HCT116 (cell line): ENCODE data around the gene TRIM37. TPM values are rescaled to one million over a fixed set of nuclear protein-coding genes. Genes with fewer than 3 reads are reported as not detected.
"Not testable (repeated sequence)": the region's sequence is repeated elsewhere in the genome, so short reads cannot be mapped to it uniquely, and the experiment has no call there.

ENCODE experiments used
- ATAC-seq: fragments of 200-7000 bp; cut with Tn5 transposase; 2 replicates; pipeline ENCODE4 v1.9.1; 2020; ENCODE audit warnings: mild to moderate bottlenecking, moderate library complexity
- BruUV-seq: library from RNA; stranded (reverse); fragments of 400-500 nt; replicated peaks from 2 replicates; lab custom pipeline; 2021; lab: Mats Ljungman, UMichigan
- CTCF ChIA-PET: fragments of 300-600 bp; sonication (Branson Sonifier 250); formaldehyde crosslinking; loops from one replicate; lab custom pipeline; 2021; ENCODE audit warnings: antibody characterized with exemption; lab: Charles Lee
- POLR2A ChIA-PET: fragments of 300-600, 350-600 bp; sonication (Branson Sonifier 250); formaldehyde crosslinking; loops from one replicate; lab custom pipeline; 2021; ENCODE audit warnings: antibody characterized with exemption; lab: Charles Lee
- RAD21 ChIA-PET, 2 experiments: fragments of 300-600 bp; sonication (Branson Sonifier 250); formaldehyde crosslinking; loops; one replicate each; lab custom pipeline; 2023; ENCODE audit warnings: low total read pairs in 2 of 2; ENCODE audit not compliant: uncharacterized antibody in 2 of 2, unreplicated experiment in 2 of 2, low non-redundant PET in 1 of 2; lab: Charles Lee
- DNase-seq: peaks from one replicate; pipeline ENCODE4 v3.0.0-alpha.2; 2010; ENCODE audit warnings: low read depth, low spot score
- H2AFZ ChIP-seq: fragments of 200-600 bp; shearing (Covaris generic), sonication (generic); 2 replicates; pipeline ENCODE4 v1.6.1; 2017; ENCODE audit warnings: low read depth, mixed run types, mixed read lengths, antibody characterized with exemption, low read length; ENCODE audit not compliant: poor library complexity, severe bottlenecking
- H3K27ac ChIP-seq: 2 replicates; pipeline ENCODE4 v1.5.1; 2012; ENCODE audit warnings: low read depth, low read length
- H3K27me3 ChIP-seq: fragments of 200-600 bp; sonication (generic); 2 replicates; pipeline ENCODE4 v1.6.1; 2016; ENCODE audit warnings: mixed run types, low read length, mixed read lengths; ENCODE audit not compliant: insufficient read depth
- H3K36me3 ChIP-seq, 2 experiments: fragments of 200-500 bp in 1 of 2; fragments of 200-600 bp in 1 of 2; sonication (Bioruptor generic) in 1 of 2; sonication (generic) in 1 of 2; 2 replicates each; pipeline versions ENCODE4 v1.5.1 to v1.6.1; 2014 to 2016; ENCODE audit warnings: low read length in 2 of 2, inconsistent platforms in 1 of 2, mixed read lengths in 1 of 2, mixed run types in 1 of 2; ENCODE audit not compliant: insufficient read depth in 2 of 2, control insufficient read depth in 1 of 2
- H3K4me1 ChIP-seq, 2 experiments: fragments of 200-600 bp in 1 of 2; sonication (generic) in 1 of 2; 2 replicates each; pipeline versions ENCODE4 v1.5.1 to v1.6.1; 2012 to 2017; ENCODE audit warnings: low read length in 2 of 2, inconsistent platforms in 1 of 2, mild to moderate bottlenecking in 1 of 2, mixed read lengths in 1 of 2, mixed run types in 1 of 2, moderate library complexity in 1 of 2; ENCODE audit not compliant: insufficient read depth in 2 of 2, control insufficient read depth in 1 of 2
- H3K4me2 ChIP-seq: fragments of 200-600 bp; sonication (generic); 2 replicates; pipeline ENCODE4 v1.6.1; 2017; ENCODE audit warnings: mixed run types, low read length, mixed read lengths
- H3K4me3 ChIP-seq, 2 experiments: fragments of 200-600 bp in 1 of 2; sonication (generic) in 1 of 2; replicated peaks in 1 of 2; 2 replicates each; pipeline ENCODE4 v1.5.1; 2011 to 2016; ENCODE audit warnings: low read length in 2 of 2, control low read depth in 1 of 2, low read depth in 1 of 2, mild to moderate bottlenecking in 1 of 2, mixed read lengths in 1 of 2, mixed run types in 1 of 2
- H3K79me2 ChIP-seq: fragments of 200-600 bp; sonication (generic); 2 replicates; pipeline ENCODE4 v1.6.1; 2017; ENCODE audit warnings: mild to moderate bottlenecking, mixed run types, low read length, moderate library complexity, mixed read lengths; ENCODE audit not compliant: insufficient read depth
- H3K9ac ChIP-seq: fragments of 200-600 bp; sonication (generic); 2 replicates; pipeline ENCODE4 v1.6.1; 2016; ENCODE audit warnings: low read length, mixed read lengths
- H3K9me2 ChIP-seq: fragments of 200-600 bp; sonication (generic), shearing (Covaris generic); 2 replicates; pipeline ENCODE4 v1.6.1; 2017; ENCODE audit warnings: mixed run types, mild to moderate bottlenecking, moderate library complexity; ENCODE audit not compliant: insufficient read depth
- H3K9me3 ChIP-seq, 2 experiments: fragments of 200-500 bp in 1 of 2; fragments of 200-600 bp in 1 of 2; sonication (Bioruptor generic) in 1 of 2; sonication (generic) in 1 of 2; 2 replicates each; pipeline ENCODE4 v1.6.1; 2014 to 2017; ENCODE audit warnings: low read length in 2 of 2, mixed read lengths in 2 of 2, inconsistent platforms in 1 of 2, low read depth in 1 of 2, mild to moderate bottlenecking in 1 of 2, mixed run types in 1 of 2, moderate library complexity in 1 of 2; ENCODE audit not compliant: control insufficient read depth in 1 of 2, insufficient read depth in 1 of 2
- H4K20me1 ChIP-seq: fragments of 200-600 bp; sonication (generic), shearing (Covaris generic); 2 replicates; pipeline ENCODE4 v1.6.1; 2017; ENCODE audit warnings: mixed run types, mild to moderate bottlenecking, moderate library complexity; ENCODE audit not compliant: insufficient read depth
- EGR1 ChIP-seq: IDR thresholded peaks from 2 replicates; pipeline ENCODE4 v1.6.1; 2012; ENCODE audit warnings: low read depth
- FOSL1 ChIP-seq: IDR thresholded peaks from 2 replicates; pipeline ENCODE4 v1.6.1; 2012; ENCODE audit warnings: low read depth
- JUND ChIP-seq: IDR thresholded peaks from 2 replicates; pipeline ENCODE4 v1.6.1; 2012
- intact Hi-C: fragments of 100-400 bp; cut with micrococcal nuclease; formaldehyde crosslinking; loops from 2 replicates; pipeline ENCODE4 v1.10.0; 2022
- total RNA-seq: library from RNA; stranded (reverse); gene quantifications from one replicate; pipeline ENCODE4 v1.2.1, GENCODE V29; 2021; ENCODE audit not compliant: unreplicated experiment
- TF ChIP-seq, protein P1 (sequence below): IDR thresholded peaks from 2 replicates; pipeline ENCODE4 v1.6.1; 2012

TRIM37 gene
- total RNA-seq, 1 experiment from 2014 or later: 55.7 TPM

- Histone ChIP-seq H3K27ac (no peak overlapping the region), H3K9me2 (no peaks in the 10 kb centered on the region), H3K4me2 (peak overlapping the region; percentile 40; the same call in 1 of the 2 replicates), H2AFZ (peak overlapping the region; percentile 42), H4K20me1 (no peaks in the 10 kb centered on the region), H3K36me3 (no peaks in the 10 kb centered on the region), H3K79me2 (no peaks in the 10 kb centered on the region), H3K9ac (no peak overlapping the region), H3K27me3 (no peaks in the 10 kb centered on the region), H3K4me3 (no peak overlapping the region), H3K9me3 (no peaks in the 10 kb centered on the region; a peak in 1 of 4 replicates), H3K4me1 (peaks cover 14 to 18% of the 10 kb centered on the region in 2 experiments)
- ATAC-seq: no peak
- BruUV-seq: no TSS peak
- intact Hi-C loops: no loop called here
- RAD21 ChIA-PET: no interaction called here
- POLR2A ChIA-PET: interaction anchor here (0.6 kb wide), 1 partner anchor 9 kb away, joined by 4 read pairs; no protein-coding TSS in a partner anchor
- TF ChIP-seq FOSL1 (peak; percentile 71), EGR1 (peak; percentile 92), JUND (peak; percentile 63)
- TF ChIP-seq, protein P1, sequence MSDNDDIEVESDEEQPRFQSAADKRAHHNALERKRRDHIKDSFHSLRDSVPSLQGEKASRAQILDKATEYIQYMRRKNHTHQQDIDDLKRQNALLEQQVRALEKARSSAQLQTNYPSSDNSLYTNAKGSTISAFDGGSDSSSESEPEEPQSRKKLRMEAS: no peak
- DNase-seq: peak; percentile 6
- CTCF ChIA-PET: no interaction called here
These were observed 149.5 kb downstream of the TRIM37 start for GRCh38 chr17:58956997-58957724.

DNA sequence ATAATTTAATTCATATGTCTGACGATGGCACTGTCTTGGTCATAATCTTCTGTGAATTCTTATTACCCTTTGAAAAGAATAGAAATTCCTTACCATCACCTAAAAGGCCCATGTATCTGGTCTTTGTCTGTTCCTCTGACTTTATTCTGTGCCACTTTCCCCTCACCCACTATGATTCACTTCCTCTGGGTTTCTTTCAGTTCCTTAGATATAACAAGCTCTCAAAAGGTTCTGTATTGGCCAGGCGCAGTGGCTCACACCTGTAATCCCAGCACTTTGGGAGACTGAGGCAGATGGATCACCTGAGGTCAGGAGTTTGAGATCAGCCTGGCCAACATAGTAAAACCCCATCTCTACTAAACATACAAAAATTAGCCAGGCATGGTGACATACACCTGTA is 152.3 kb downstream of the TRIM37 start:
- intact Hi-C loops, POLR2A ChIA-PET, H3K27ac ChIP-seq, H3K4me2 ChIP-seq, H3K9ac ChIP-seq, H3K79me2 ChIP-seq, H3K36me3 ChIP-seq, H3K27me3 ChIP-seq, RAD21 ChIA-PET, H3K9me2 ChIP-seq, DNase-seq, ATAC-seq, H2AFZ ChIP-seq, CTCF ChIA-PET, H3K4me3 ChIP-seq, BruUV-seq, H4K20me1 ChIP-seq: not testable (repeated sequence)
- H3K4me1 ChIP-seq: peaks cover 7 to 10% of the 10 kb centered on the region in 2 experiments
- peaks cover 3 to 13% of the 10 kb centered on the region in 2 experiments; a peak in 3 of 4 replicates for H3K9me3 ChIP-seq
